Erythroblast (primary cell): ENCODE results near the gene ADI1.

Source experiments
- GATA1 ChIP-seq: IDR thresholded peaks from 2 replicates; pipeline ENCODE4 v1.6.1; 2011; ENCODE audit warnings: low read depth, mild to moderate bottlenecking, control low read depth, low read length, moderate library complexity
- POLR2A ChIP-seq: IDR thresholded peaks from 2 replicates; pipeline ENCODE4 v1.6.1; 2011; ENCODE audit warnings: mild to moderate bottlenecking, low read length

GRCh38 chr2:3483227-3483985, 35.9 kb downstream of the ADI1 start:
- no peak for TF ChIP-seq POLR2A
- no peak for TF ChIP-seq GATA1
